Left forelimb (tissue), 1 donor: Measurements from ENCODE around the gene IRF2BP2.
"Not testable (repeated sequence)": the region's sequence is repeated elsewhere in the genome, so short reads cannot be mapped to it uniquely, and the experiment has no call there.

Source experiments
- DNase-seq: peaks from one replicate; pipeline ENCODE4 v3.0.0-alpha.2; 2018; ENCODE audit warnings: low spot score

Gene IRF2BP2

GRCh38 chr1:234610061-234610665, at the start of gene IRF2BP2:
IRF2BP2 (minus strand) TSS chr1:234610178; CDS start chr1:234609494, 684 bp downstream.
- DNase-seq: peak; percentile 93

GRCh38 chr1:234659538-234659937, 49.6 kb upstream of the IRF2BP2 start:
- no peak for DNase-seq

DNA sequence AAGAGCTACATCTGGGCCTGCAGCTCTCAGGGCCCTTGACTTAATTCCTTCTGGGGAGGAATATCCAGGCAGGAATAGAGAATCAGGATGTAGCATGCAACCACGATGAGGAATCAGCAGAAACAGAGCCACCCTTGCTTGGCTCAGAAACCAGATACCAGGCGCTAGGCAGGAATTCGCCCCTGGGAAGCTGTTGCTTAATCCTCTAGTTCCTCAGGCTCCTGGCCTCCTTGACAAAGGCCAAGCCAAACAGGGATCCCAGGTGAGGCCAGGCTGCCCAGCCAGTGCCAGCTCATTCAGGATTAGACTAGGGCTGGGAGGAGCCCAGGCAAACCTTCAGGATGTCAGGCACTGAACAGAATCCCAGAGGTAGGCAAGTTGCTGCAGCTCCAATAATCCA, 48.2 kb upstream of the IRF2BP2 start:
- no peak for DNase-seq

- no peak for DNase-seq
Measured at GRCh38 chr1:234656944-234657654, 47.1 kb upstream of the IRF2BP2 start.

GRCh38 chr1:234656070-234656895, 46.3 kb upstream of the IRF2BP2 start:
- no peak for DNase-seq

- DNase-seq: no peak
Measured at GRCh38 chr1:234655328-234656069, 45.5 kb upstream of the IRF2BP2 start.

GRCh38 chr1:234654002-234654733, 44.2 kb upstream of the IRF2BP2 start:
- no peak for DNase-seq

- DNase-seq: no peak
Measured at GRCh38 chr1:234649432-234650081, 39.6 kb upstream of the IRF2BP2 start.

GRCh38 chr1:234647758-234648157, 37.8 kb upstream of the IRF2BP2 start:
- DNase-seq: no peak

DNA sequence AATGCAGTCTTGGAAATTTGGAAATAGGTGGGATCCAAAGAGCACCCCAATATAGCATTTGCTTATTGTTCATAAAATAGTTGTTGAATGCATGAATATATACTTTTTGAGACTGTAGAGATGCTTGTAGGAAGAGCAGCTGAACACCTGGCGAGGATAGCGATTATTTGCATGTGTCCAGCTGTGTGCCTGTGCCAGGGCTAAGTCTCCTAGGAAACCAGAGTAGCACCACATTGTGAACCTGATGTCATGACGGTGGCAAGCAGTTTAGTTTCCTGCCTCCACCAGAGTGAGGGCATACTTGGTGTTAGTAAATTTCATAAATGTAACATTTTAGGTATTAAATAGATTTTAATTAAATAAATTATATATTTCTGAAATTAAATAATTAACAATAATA, 37.3 kb upstream of the IRF2BP2 start:
- DNase-seq: no peak

GRCh38 chr1:234645964-234646363, 36.0 kb upstream of the IRF2BP2 start:
- no peak for DNase-seq

DNA sequence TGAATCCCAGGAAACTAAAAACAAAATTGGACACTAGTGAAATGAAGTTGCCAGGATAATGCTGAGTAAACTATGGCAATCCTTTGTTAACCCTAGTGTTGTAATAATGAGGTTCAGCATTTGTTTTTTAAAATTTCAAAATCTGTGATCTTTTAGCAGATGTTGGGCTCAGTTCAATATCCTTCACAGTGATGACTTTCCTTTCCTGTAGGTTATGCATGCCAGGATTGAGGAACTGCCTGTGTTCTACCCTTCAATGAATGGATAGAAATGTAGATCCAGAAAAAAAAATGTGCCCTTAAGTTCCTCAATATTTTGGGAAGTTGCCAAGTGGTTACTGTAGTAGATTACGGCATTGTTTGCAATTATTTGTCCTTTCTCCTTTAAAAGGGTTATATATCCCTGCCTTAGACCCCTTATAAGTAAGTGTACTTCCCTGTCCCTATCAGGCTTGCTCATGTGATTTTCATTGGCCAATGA, 35.5 kb upstream of the IRF2BP2 start:
- no peak for DNase-seq

DNA sequence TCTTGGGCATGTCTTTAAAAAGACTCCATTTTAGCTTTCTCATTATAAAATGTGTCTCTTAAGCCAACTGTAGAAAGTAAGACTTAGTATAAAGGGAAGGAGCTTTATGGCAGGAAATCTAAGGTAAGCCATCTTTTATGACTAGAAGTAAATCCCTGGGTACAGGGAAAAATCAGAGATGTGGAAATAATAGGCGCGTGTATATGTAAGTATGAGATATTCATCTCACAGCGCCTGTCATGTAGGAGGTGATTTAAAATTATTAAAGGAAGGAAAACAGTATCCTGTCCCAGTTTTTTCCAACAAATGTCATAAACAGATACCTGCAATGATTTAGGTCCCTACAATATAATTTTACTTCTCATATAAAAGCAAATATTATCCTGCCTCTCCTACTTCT, 35.0 kb upstream of the IRF2BP2 start:
- DNase-seq: no peak

GRCh38 chr1:234643850-234644134, 33.8 kb upstream of the IRF2BP2 start:
- no peak for DNase-seq

DNA sequence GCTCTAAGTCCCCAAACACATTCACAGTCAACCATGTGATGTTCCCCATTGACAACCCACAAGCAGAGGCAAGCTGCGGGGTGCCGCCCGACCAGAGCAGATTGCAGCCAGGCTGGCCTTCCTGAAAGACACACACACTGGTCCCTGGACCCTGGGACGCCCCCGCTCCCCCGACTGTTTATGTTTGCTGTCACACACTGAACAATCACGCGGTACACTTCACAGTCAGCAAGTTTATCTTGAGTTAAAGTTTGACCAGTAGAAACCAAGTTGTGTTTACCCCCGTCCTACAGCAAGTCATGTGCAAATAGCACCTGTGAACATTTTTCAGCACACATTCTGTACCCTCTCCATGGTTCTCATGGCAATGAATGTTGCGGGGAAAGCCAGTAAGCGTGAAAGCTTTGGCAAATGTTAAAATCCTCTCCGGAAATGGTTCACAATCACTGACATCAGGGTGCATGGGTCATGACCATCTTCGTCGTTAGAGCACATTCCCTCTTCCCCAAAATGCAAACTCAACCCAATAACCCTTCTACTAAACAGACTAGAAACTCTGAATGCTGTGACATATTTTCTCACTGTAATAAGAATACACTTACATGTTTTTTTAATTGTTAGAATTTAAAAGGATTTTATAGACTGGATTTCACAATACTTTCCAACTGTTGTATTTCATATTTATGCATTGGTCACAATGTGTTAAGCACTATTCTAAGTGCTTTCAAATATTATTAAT, 33.3 kb upstream of the IRF2BP2 start:
- no peak for DNase-seq

- DNase-seq: no peak
Measured at GRCh38 chr1:234642428-234642827, 32.5 kb upstream of the IRF2BP2 start.

- DNase-seq: no peak
Measured at GRCh38 chr1:234639961-234640360, 30.0 kb upstream of the IRF2BP2 start.

- DNase-seq: no peak
Measured at GRCh38 chr1:234638832-234639799, 29.1 kb upstream of the IRF2BP2 start.

GRCh38 chr1:234634922-234635321, 24.9 kb upstream of the IRF2BP2 start:
- not testable (repeated sequence) for DNase-seq
